NOMO-1 treated with dmso at 0.1 percent for 144 hours (cell line): ENCODE data around the gene SMURF1.
A peak's percentile ranks its signal among the peaks of the same experiment; 100 is the strongest.

Experiments used
- DNase-seq: peaks from one replicate; lab custom pipeline; 2025; ENCODE audit not compliant: unreplicated experiment; lab: John Stamatoyannopoulos, UW

Gene SMURF1

DNA sequence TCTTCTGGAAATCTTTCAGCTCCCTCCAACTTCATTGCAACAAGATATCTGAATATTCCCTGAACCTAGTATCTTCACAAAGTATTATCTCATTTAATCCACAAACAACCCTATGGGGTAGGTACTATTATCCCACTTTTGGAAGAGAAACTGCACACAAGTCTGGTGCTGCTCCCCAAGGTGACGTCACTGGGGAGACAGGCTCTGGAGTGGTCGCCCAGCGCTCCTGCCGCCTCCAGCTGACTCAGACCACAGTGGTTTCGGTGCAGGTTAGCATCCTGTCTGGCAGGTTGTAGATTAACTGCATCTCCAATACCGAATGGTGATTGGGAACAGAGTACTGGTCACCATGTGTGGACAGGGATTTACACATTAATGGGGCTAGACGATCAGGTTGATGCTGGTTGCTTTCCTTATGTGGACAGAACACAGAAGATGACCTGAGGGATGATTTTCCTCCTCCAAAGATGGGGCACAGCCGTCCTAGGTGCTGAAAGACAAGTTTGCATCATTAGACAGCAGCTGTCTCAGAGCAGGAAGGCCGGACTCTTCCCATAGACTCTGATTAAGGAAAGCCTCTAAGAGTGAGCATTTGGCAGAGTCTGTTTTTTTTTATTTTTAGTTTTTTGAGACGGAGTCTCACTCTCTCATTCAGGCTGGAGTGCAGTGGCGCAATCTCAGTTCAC lies 137.0 kb downstream of the SMURF1 start:
- DNase-seq, result no peak

DNA sequence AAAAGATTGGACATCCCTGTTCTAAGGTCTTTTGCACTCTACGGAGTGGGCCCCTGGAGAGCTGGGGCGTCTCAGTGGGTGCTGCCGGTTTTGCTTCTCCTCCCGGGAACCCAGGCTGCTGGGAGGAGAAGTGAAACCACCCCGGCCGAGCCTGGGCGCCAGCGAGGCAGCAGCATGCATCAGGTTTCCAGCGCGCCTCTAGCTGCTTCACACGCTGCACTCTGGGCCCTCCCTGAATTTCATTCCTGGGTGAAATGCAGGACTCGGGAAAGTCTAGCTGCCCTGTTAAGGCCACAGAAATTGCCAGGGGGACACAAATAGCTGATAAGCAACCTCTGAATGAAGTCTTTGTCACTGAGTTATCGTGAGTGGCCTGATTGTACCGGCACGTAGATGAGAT lies 138.1 kb downstream of the SMURF1 start:
- peak; percentile 49 for DNase-seq

DNA sequence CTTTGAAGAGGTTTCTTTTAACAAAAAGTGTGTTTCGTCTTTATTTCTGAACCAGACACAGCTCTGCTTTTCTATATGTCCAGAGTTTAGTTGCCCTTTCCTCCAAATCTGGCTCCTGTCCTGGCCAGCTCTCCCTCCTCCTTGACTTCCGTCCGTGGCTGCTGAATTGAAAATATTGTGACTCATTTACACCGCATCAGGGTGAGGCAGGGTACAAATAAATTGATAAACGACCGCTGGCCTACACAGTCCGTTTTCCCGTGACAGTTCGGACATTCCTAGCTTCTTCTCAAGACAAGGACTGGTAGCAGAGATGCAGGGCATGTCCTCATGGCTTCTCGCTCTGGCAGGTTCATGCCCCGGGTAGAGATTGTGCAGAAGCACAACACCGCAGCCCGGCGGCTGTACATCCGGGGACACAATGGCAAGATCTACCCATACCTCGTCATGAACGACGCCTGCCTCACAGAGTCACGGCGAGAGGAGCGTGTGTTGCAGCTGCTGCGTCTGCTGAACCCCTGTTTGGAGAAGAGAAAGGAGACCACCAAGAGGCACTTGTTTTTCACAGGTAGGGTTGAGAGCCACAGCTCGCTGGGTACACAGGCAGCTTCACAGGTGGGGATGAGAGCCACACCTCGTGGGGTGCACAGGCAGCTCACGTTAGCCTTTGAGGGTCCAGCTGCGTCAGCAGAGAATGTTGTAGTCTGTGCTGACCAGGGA lies 139.0 kb downstream of the SMURF1 start:
- DNase-seq, result no peak

DNA sequence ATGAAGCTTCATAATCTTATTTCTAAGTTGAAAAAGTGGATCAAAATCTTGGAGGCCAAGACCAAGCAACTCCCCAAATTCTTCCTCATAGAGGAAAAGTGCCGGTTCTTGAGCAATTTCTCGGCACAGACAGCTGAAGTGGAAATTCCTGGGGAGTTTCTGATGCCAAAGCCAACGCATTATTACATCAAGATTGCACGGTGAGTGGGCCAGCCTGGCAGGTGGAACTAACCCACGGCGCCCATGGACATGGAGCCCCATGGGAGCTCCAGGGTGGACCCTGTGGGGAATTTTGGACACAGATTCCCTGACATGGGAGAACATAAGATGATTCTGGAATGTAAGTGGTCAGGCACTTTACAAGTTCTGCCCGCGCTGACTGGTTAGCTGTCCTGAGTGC lies 139.7 kb downstream of the SMURF1 start:
- no peak for DNase-seq

DNA sequence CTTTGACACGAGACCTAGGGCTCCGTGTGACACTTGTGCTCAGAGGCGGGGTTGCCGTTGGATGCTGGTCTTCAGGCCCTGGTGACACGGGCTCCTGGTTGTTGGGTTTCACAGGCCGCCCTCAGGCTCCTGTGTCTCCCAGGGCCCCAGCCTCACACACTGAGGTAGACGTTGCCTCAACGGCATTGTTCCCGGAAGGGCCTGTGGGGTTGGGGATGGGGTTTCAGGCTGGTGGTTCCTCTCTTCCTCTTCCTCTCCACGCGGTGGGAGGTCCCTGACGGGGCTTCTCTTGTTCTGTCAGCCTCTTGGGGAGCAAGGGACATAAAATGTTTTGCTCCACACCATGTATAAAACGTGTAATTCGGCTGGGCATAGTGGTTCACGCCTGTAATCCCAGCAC lies 140.5 kb downstream of the SMURF1 start:
- no peak for DNase-seq

DNA sequence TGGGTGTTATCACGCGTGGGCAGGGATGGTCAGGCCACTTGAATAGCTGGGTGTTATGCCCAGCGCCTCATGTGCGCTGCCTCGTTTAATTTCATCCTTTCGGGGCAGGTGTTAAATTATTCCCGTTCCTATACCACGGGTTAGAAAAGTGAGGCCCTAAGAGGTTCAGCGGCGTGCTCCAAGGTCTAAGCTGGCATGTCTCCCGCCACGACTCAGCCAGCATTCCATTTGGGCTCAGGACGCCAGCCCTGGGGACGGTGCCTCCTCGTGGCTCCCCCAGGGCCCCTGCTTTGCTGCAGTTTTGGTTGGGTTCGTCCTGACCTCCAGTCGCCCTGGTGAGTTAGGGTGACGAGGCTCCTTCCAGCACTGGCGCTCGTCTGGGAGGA lies 141.1 kb downstream of the SMURF1 start:
- DNase-seq, result no peak

DNA sequence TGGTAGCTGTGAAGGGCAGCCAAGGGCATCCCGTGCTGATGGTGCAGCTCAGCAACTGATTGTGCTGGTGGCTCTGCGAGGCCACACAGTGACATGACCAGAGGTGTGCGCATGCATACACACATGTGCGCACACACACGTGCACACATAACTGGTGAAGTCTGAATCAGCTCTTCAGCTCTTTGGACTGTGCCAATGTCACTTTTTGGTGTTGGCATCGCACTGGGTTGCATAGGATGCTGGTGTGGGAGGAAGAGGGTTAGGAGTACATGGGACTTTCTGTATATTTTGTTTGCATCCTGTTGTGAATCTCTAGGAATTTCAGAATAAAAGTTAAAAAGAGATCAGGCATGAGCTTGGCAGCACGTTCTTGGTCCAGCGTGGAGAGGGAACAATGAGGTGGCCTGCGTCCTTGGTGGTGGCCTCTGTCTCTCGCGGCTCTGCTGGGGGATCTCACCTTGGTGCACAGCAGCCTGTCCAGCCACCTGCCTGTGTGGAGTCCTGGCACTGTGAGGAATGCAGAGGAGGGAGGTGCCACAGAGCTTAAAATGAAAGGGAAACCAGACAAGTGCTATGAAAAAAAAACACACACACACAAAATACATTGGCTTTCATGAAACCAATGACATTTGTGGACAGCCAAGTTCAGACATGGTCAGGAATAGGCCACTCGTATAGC lies 141.6 kb downstream of the SMURF1 start:
- DNase-seq, result no peak

DNA sequence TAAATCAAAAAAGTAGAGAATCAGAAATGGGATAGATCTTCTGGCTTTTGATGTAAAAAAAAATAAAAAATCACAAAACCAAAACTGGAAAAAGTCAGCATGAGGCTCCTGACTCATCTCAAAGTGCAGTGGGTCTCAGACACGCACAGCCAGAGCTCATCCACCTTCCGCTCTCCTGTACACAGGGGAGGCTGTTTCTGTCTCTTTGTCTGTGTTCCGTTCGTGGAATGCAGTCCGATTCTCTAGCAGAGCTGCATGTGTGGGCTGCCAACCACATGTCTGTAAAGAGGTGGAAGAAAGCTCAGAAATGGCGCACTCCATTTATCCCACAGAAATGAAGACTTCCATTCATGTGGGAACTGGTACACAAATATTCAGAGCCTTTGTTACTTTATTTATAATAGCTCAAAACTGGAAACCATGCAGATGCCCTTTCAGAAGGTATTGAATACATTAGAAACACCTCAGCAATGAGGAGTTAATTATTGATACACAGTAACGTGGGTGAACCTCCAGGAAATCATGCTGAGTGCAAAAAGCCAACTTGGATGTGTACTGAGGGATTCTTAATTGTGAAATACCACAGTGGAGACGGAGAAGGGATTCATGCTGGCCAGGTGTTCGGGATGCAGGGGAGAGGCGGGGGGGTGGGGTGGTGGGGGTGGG lies 142.3 kb downstream of the SMURF1 start:
- no peak for DNase-seq

DNA sequence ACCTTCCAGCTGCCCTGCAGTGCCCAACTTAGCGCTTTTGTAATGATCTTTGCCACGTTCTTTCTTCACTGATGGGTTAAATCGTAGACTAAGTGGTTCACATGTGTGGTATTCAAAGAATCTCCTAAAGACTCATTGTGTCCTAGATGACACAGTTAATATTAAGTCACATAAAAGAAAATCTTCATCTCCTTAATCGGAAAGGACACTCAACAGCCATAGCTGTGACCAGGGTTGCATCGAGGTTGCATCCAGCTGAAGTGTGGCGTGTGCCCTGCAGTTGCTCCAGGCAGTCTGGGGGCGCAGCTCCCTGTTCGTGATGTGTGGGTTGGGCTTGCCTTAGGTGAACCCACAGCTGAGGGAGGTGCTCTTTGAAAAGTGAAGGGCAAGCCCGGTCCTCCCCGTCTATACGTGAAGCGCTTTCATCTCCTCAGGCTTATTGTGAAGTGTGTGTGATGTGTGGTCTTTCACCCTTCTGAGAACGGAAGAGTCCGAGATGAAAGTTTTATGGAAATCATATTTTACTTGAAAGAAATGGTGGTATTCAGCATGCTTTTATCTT lies 142.9 kb downstream of the SMURF1 start:
- no peak for DNase-seq

DNA sequence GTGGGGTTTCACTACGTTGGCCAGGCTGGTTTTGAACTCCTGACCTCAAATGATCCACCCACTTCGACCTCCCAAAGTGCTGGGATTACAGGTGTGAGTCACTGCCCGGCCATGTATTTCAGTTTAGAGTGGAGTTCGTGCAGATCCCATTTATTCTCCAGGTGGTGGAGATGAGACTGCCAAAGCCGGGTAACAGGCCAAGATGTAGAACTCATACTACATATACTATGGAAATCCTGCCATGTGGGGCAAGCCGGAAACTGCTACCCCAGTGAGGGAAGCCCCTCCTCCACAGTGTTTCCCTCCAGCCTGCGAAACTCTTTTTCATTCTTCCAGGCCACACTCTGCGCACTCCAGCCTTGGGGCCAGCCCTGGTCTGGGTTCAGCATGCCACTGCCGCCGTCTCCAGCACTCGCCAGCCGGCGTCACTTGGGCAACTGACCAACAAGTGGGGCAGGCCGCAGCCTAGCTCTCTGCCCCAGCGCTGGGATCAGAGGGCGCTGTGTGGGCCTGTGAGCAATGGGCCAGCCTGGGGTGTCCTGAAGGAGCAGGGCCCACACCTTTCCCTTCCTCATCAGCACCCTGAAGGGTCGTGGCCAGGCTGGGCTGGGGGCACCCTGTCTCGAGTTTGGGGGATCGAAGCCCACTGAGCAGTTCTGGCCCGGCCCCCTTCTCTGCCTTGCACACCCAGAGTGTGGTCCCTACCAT lies 143.6 kb downstream of the SMURF1 start:
- no peak for DNase-seq

DNA sequence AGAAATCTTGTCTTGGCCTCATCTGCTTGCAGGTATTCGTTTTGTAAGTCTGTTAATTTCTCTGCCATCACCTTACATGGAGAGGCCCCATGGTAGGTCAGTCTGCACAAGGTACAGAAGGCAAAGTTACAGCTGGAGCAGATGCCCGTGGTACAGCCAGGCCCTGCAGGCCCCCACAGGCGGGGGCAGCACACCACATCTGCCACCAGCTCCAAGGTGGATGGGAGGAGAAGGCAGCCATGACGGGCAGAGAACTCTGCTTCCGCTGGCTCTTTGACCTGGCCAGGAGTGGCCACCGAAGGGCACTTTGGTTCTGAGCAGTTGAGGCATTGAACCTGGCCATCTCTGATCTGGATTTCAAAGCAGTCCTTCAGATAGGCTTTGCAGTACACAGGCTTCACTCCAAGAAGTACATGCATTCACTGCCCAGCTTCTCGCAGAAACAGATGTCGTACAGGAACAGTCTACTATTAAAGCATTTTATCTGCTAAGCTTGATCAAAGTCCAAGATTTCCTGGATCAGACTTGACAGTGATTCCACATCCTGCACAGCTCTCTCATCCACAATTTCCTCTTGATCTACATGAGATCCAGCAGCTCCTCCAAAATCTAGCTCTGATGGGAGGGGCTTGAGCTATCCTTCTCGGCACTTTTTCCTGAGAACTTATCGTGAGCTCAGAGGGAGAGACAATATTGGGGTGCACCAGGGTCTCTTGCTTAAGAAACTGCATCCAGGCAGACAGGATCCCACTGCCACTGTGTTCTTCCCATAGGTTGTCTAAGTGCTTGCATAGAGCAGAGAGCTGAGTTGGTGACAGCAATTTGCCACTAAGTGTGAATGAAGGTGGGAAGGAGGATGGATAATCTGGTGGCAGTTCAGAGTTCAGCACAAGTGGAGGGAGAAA lies 144.8 kb downstream of the SMURF1 start:
- DNase-seq, result no peak

DNA sequence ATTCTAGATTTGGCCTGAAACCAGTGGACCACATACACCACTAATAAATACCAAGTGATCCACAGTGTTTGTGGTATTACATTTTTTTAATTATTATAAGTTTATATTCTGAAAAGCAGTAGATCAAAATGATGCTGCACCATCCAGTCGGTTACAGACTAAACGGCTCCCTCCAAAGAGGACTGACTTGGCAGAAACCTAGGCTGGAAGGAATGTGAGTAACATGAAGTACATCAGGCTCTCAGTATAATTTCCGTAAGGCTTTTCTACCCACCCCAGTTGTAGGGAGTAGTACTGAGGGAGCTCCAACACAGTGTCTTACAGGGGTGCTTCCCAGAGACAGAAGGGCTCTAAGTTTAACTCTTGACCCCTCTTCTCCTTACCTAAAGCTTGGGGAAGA lies 146.1 kb downstream of the SMURF1 start:
- DNase-seq, result no peak

DNA sequence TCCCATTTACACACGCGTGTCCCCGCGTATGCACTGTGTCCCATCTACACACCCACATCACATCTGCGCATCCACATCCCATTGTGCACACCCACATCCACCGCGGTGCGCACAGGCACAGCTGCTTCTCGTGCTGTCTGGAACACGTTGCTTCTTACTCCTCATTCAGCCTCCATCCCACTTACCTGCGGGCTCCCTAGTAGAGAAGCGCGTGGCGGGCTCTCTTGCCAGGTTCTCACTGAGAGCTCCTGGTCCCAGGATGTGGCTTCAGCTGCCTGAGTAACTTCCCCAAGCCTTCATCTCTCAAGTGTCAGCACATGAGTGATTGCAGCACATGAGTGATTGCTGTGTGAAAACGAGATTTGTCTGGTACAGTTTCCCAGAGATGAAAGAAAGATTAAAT lies 147.8 kb downstream of the SMURF1 start:
- DNase-seq, result no peak

DNA sequence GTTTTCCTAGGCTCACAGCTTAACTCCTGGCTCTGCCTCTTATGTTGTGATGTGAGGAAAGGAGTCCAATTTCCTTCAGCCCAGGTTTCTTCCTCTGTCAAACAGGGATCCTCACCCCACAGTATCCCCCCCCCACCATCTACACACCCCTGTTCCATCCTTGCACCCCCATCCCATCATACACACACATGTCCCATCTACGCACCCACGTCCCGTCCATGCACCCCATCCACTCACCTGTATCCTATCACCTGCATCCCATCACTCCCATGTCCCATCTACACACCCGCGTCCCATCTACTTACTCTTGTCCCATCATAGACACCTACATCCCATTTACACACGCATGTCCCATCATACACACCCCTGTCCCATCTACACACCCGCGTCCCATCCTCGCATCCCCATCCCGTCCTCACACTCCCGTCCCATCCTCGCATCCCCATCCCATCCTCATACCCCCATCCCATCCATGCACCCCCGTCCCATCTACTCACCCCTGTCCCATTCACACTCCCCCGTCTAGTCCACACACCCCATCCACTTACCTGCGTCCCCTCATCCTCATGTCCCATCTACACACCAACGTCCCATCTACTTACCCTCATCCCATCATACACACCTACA lies 148.3 kb downstream of the SMURF1 start:
- DNase-seq, result no peak

DNA sequence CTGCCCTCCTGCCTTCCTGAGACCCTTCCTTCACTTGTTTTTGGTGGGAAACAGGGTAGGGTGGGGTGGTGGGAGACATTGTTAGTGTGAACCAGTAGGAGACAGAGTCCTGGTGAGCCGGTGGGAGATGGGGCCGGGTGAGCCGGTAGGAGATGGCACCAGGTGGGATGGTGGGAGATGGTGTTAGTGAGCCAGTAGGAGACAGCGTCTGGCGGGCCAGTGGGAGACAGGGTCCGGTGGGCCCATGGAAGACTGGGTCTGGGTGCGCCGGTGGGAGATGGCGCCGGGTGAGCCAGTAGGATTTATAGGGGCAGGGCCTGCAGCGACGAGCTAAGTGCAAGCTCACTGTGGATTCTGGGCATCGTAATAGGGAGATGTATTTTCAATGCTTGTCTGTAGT lies 148.8 kb downstream of the SMURF1 start:
- no peak for DNase-seq

DNA sequence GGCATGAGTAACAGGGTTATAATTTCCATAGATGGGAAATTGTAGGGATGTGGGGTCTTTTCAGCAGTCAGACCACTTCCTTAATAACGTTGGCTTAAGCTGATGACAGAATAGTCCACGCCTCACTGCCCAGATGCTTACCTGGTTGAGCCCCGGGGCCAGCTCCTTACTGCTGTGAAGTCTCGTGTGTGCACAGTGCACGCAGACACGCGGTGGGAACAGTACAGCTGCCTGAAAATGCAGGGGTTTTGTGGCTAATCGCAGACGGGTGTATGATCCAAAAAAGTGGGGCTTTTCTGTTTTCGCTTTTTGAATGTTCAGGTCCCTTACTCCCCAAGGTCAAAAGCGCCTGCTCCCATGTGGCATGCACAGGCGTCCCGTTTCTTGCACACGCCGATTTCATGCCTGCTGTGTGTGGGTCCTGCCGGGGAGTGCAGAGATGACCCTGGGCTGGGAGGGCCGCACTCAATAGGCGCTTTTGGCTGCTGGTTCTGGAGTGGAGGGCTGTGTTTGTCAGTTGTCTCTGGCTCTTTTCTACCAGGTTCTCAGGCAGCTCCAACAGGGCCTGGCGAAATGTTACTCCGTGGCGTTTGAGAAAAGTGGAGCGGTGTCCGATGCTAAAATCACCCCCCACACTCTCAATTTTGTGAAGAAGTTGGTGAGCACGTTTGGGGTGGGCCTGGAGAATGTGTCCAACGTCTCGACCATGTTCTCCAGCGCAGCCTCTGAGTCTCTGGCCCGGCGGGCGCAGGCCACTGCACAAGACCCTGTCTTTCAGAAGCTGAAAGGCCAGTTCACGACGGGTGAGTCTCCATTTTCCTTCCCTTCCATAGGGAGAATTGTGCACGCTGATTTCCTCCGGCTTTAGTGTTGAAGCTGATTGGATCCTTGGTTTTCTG lies 149.6 kb downstream of the SMURF1 start:
- DNase-seq, result no peak

DNA sequence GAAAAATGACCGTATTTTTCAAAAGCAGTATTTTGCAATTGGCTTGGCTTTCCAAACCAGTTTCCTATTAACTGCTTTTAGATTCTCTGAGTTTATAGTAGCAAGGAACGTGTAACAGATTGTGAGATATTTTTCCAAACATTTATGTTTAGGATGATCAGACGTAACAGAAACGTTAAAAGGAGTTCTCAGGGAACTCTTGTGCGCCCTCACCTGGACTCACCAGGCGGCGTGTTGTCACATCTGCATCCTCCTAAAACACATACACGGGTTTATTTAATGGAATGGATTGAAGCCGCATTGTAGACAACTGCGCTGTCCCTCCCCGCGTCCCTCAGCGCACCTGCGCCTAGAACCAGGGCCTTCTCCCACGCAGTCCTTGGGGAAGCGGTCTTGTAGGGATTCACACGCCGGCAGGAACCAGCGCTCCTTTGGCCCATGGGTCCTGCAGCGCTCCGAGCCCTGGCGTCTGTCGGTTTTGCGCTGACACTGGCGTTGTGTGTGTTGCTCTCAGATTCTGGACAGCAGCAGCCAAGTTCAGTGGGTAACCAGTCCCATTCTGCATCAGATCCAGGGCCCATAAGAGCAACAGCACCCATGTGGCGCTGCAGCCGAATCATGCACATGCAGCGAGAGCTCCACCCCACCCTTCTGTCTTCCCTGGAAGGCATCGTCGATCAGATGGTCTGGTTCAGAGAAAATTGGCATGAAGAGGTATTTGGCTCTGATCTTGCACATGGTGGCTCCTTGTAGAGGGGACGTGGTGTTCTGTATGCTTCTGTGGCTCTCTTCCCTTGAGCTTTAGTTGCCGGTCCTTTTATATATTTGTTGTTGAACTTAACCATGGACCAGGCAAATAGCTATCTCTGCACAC lies 150.6 kb downstream of the SMURF1 start:
- no peak for DNase-seq
